Esophagus muscularis mucosa (tissue), 4 donors: Measurements from ENCODE around the gene GIPC2.

Experiments
- CTCF ChIP-seq, 3 experiments: fragments of 200-600 bp in 2 of 3; fragments of 450-650 bp in 1 of 3; sonication (generic) in 2 of 3; IDR thresholded peaks; one replicate each; pipeline ENCODE4 v1.5.1; 2017 to 2019; ENCODE audit warnings: antibody characterized with exemption in 3 of 3, mild to moderate bottlenecking in 2 of 3, moderate library complexity in 1 of 3
- EP300 ChIP-seq: sonication (generic); formaldehyde crosslinking; IDR thresholded peaks from one replicate; pipeline ENCODE4 v1.6.1; 2017; ENCODE audit warnings: antibody characterized with exemption
- POLR2A ChIP-seq: fragments of 450-650 bp; IDR thresholded peaks from one replicate; pipeline ENCODE4 v1.6.1; 2017; ENCODE audit warnings: antibody characterized with exemption, moderate library complexity, mild to moderate bottlenecking, low read depth
- POLR2AphosphoS5 ChIP-seq, 2 donors: sonication (generic); formaldehyde crosslinking; IDR thresholded peaks; one replicate each; pipeline ENCODE4 v1.6.1; 2017; ENCODE audit warnings: antibody characterized with exemption in 2 of 2

DNA sequence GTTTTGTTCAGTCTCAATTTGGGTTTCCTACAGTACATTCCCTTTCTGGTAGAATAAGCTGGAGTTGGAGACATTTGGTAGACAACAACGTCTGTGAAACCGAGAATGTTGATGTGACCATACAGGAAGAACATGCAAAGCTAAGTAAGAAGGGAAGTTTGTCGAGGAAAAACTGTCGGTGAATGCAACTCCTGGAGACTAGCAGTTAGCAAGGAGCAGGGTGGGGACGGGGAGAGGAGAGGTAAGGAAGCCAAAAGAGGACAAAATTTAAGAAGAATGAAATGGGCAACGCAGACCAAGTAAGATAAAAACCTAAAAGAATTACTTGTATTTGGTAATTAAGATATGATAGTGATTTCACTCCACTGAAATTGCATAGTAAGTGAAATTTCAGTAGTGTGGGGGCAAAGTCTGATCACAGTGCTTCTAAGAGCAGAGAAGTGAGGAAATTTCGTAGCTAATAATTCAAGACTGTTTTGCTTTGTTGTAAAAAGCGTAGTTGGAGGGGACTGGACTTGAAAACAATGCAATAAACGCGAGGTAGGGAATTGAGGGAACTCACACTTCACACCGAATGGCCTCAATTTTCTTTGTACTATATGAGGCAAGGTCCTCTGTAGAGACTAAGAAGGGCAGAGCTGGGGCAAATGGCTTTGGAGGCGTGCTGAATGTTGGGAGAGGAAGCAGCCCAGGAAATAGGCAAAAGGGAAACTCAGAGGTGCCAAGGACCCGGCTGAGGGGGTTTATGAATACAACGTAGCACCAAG lies 787 bp upstream of the GIPC2 start:
- TF ChIP-seq CTCF (IDR thresholded peaks at IDR 0.05), result no peak
- no peak for TF ChIP-seq POLR2A
- no peak for TF ChIP-seq EP300
- TF ChIP-seq POLR2AphosphoS5 (IDR thresholded peaks at IDR 0.05), result no peak
